H9 (cell line): ENCODE data around the gene ADO. TPM values are rescaled to one million over a fixed set of nuclear protein-coding genes. Genes with fewer than 3 reads are reported as not detected.

ENCODE experiments used
- DNase-seq: peaks from one replicate; pipeline ENCODE4 v3.0.0-alpha.2; 2017
- H2AFZ ChIP-seq: one replicate; pipeline ENCODE4 v1.6.1; 2013; ENCODE audit warnings: mild to moderate bottlenecking, low read length, control low read depth, moderate library complexity
- H2AK5ac ChIP-seq: 2 replicates; pipeline ENCODE4 v1.6.1; 2013; ENCODE audit warnings: low read length, control low read depth, mixed read lengths; ENCODE audit not compliant: insufficient read length
- H2BK120ac ChIP-seq: one replicate; pipeline ENCODE4 v1.6.1; 2013; ENCODE audit warnings: low read depth, mild to moderate bottlenecking, low read length, control low read depth, inconsistent platforms; ENCODE audit not compliant: poor library complexity, severe bottlenecking
- H2BK12ac ChIP-seq: 2 replicates; pipeline ENCODE4 v1.6.1; 2013; ENCODE audit warnings: low read length, control low read depth, mixed read lengths, low read depth; ENCODE audit not compliant: insufficient read length
- H2BK15ac ChIP-seq: 2 replicates; pipeline ENCODE4 v1.6.1; 2013; ENCODE audit warnings: low read depth, low read length, control low read depth
- H2BK20ac ChIP-seq: one replicate; pipeline ENCODE4 v1.6.1; 2013; ENCODE audit warnings: low read depth, mild to moderate bottlenecking, low read length, control low read depth, inconsistent platforms; ENCODE audit not compliant: poor library complexity, severe bottlenecking
- H2BK5ac ChIP-seq: 2 replicates; pipeline ENCODE4 v1.6.1; 2013; ENCODE audit warnings: low read length, control low read depth, mixed read lengths; ENCODE audit not compliant: insufficient read length
- H3K14ac ChIP-seq: 2 replicates; pipeline ENCODE4 v1.6.1; 2013; ENCODE audit warnings: low read length, control low read depth; ENCODE audit not compliant: insufficient read depth
- H3K18ac ChIP-seq: 2 replicates; pipeline ENCODE4 v1.6.1; 2013; ENCODE audit warnings: low read depth, mild to moderate bottlenecking, mixed read lengths, low read length, control low read depth; ENCODE audit not compliant: insufficient read length
- H3K23ac ChIP-seq: 2 replicates; pipeline ENCODE4 v1.6.1; 2013; ENCODE audit warnings: low read length, control low read depth, mixed read lengths, low read depth; ENCODE audit not compliant: insufficient read length
- H3K23me2 ChIP-seq: 2 replicates; pipeline ENCODE4 v1.6.1; 2013; ENCODE audit warnings: low read depth, mild to moderate bottlenecking, mixed read lengths, low read length, control low read depth; ENCODE audit not compliant: insufficient read length, poor library complexity, severe bottlenecking
- H3K27ac ChIP-seq: 2 replicates; pipeline ENCODE4 v1.5.1; 2013; ENCODE audit warnings: low read length, control low read depth, mixed read lengths, low read depth; ENCODE audit not compliant: insufficient read length
- H3K27me3 ChIP-seq: 2 replicates; pipeline ENCODE4 v1.6.1; 2013; ENCODE audit warnings: low read length, control low read depth, inconsistent platforms; ENCODE audit not compliant: insufficient read depth
- H3K4ac ChIP-seq: 2 replicates; pipeline ENCODE4 v1.6.1; 2013; ENCODE audit warnings: low read depth, mild to moderate bottlenecking, control low read depth, inconsistent platforms, low read length, moderate library complexity
- H3K4me1 ChIP-seq: 2 replicates; pipeline ENCODE4 v1.6.1; 2013; ENCODE audit warnings: low read length, control low read depth, inconsistent platforms; ENCODE audit not compliant: insufficient read depth
- H3K4me2 ChIP-seq: 2 replicates; pipeline ENCODE4 v1.6.1; 2013; ENCODE audit warnings: low read length, control low read depth, mixed read lengths; ENCODE audit not compliant: insufficient read length, insufficient read depth
- H3K56ac ChIP-seq: 2 replicates; pipeline ENCODE4 v1.6.1; 2013; ENCODE audit warnings: low read depth, mild to moderate bottlenecking, mixed read lengths, low read length, control low read depth; ENCODE audit not compliant: insufficient read length
- H3K79me1 ChIP-seq: 2 replicates; pipeline ENCODE4 v1.6.1; 2013; ENCODE audit warnings: low read depth, mild to moderate bottlenecking, moderate library complexity, low read length, control low read depth, inconsistent platforms; ENCODE audit not compliant: insufficient read depth, poor library complexity, severe bottlenecking
- H3K79me2 ChIP-seq: 2 replicates; pipeline ENCODE4 v1.6.1; 2013; ENCODE audit warnings: low read length, control low read depth, inconsistent platforms; ENCODE audit not compliant: insufficient read depth
- H3K9ac ChIP-seq: 2 replicates; pipeline ENCODE4 v1.6.1; 2013; ENCODE audit warnings: low read length, control low read depth, mixed read lengths; ENCODE audit not compliant: insufficient read length; ENCODE audit errors: extremely low read depth
- H3K9me3 ChIP-seq: one replicate; pipeline ENCODE4 v1.6.1; 2013; ENCODE audit warnings: low read depth, low read length, inconsistent platforms; ENCODE audit not compliant: control insufficient read depth
- H3T11ph ChIP-seq: one replicate; pipeline ENCODE4 v1.6.1; 2013; ENCODE audit warnings: mild to moderate bottlenecking, low read length, control low read depth, inconsistent platforms
- H4K20me1 ChIP-seq: one replicate; pipeline ENCODE4 v1.6.1; 2013; ENCODE audit not compliant: control insufficient read depth, insufficient read length, insufficient read depth
- H4K5ac ChIP-seq: 2 replicates; pipeline ENCODE4 v1.6.1; 2013; ENCODE audit warnings: low read depth, mild to moderate bottlenecking, mixed read lengths, low read length, control low read depth; ENCODE audit not compliant: insufficient read length
- H4K8ac ChIP-seq: replicated peaks from 2 replicates; pipeline ENCODE4 v1.6.1; 2013; ENCODE audit warnings: low read length, control low read depth, mixed read lengths, low read depth; ENCODE audit not compliant: insufficient read length
- H4K91ac ChIP-seq: 2 replicates; pipeline ENCODE4 v1.6.1; 2013; ENCODE audit warnings: low read depth, mild to moderate bottlenecking, moderate library complexity, mixed read lengths, low read length, control low read depth; ENCODE audit not compliant: insufficient read length
- H3K27ac Mint-ChIP-seq, 3 experiments: 2 replicates in 2 of 3; 3 replicates in 1 of 3; pipeline ENCODE4 v1.8.0; 2020 to 2021; ENCODE audit warnings: mixed read lengths in 3 of 3, mild to moderate bottlenecking in 1 of 3, moderate library complexity in 1 of 3
- H3K27me3 Mint-ChIP-seq: 2 replicates; pipeline ENCODE4 v1.8.0; 2021; ENCODE audit warnings: low read depth, mild to moderate bottlenecking, moderate library complexity, mixed read lengths
- H3K36me3 Mint-ChIP-seq, 3 experiments: 2 replicates in 2 of 3; 3 replicates in 1 of 3; pipeline ENCODE4 v1.8.0; 2020 to 2021; ENCODE audit warnings: low read depth in 3 of 3, mixed read lengths in 3 of 3; ENCODE audit not compliant: insufficient read depth in 1 of 3
- H3K4me1 Mint-ChIP-seq, 2 experiments: 2 replicates each; pipeline ENCODE4 v1.8.0; 2020; ENCODE audit warnings: mixed read lengths in 2 of 2
- H3K4me3 Mint-ChIP-seq, 2 experiments: 2 replicates in 1 of 2; 3 replicates in 1 of 2; pipeline ENCODE4 v1.8.0; 2020 to 2021; ENCODE audit warnings: mild to moderate bottlenecking in 2 of 2, mixed read lengths in 2 of 2, moderate library complexity in 1 of 2
- H3K9me3 Mint-ChIP-seq, 2 experiments: 2 replicates in 1 of 2; 3 replicates in 1 of 2; pipeline ENCODE4 v1.8.0; 2020; ENCODE audit warnings: mild to moderate bottlenecking in 2 of 2, mixed read lengths in 2 of 2, moderate library complexity in 1 of 2
- WGBS: extraction: QIAGEN DNeasy Blood & Tissue Kit; methylation state at CpG from one replicate; pipeline ENCODE4 v1.1.7; 2013; ENCODE audit warnings: missing lambda C conversion rate, low lambda C conversion rate, mixed read lengths; ENCODE audit not compliant: insufficient read length; ENCODE audit errors: extremely low coverage; 5-methylcytosine and 5-hydroxymethylcytosine counted together
- total RNA-seq: library from RNA; stranded (reverse); gene quantifications from 2 replicates; pipeline ENCODE4 v1.2.1, GENCODE V29; 2021
- TF ChIP-seq, protein P1 (sequence below): fragments of 200-600 bp; sonication (generic); conservative IDR thresholded peaks from 3 replicates; pipeline ENCODE4 v1.8.0; 2021; ENCODE audit warnings: antibody characterized with exemption, mild to moderate bottlenecking

ADO gene
- total RNA-seq, 1 experiment from 2014 or later = 31.6 TPM

DNA sequence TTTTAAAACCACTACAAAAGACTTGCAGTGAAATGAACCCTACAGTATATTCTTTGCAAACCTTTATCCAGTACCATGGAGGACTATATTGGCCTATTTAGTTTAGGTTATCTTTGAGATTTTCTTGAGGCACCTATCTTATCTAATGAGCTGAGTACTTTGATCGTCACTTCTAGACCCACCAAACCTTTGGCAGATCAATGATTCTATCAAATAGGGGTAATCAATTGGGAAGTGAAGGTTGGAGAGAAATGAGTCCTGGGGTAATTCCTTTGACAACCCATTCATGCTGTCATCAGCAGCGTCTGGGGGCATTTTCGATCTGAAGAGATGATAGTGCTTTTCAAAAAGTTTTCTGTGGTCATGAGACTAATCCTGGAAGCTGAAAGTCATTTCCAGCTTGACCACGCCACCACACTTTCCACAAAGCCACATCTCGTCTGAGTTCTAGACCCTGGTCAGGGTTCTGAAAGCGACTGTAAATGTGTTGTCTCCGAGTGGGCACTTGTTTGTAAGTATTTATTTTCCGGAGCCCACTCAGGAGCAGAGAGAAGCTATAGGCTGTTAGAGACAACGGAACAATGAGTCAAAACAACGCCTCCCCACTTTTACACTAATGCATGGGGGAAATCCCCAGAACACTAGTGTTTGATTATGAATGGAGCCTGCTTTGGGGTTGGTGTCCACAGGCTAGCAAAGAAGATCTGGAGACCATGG lies 6.8 kb downstream of the ADO start:
- Histone ChIP-seq H2BK5ac (no peak overlapping the region), H3K9ac (no peak overlapping the region), H3K27me3 (peaks cover 18% of the 10 kb centered on the region; the same call in 1 of the 2 replicates), H2BK12ac (no peak overlapping the region), H3K27ac (no peak overlapping the region), H3K9me3 (no peaks in the 10 kb centered on the region), H4K5ac (no peak overlapping the region), H2AFZ (no peak overlapping the region), H4K8ac (no peak overlapping the region), H3K4me2 (no peak overlapping the region), H3K14ac (no peak overlapping the region), H3K56ac (no peak overlapping the region), H3K18ac (no peak overlapping the region), H2BK120ac (no peak overlapping the region), H3K4ac (no peak overlapping the region), H2BK15ac (no peak overlapping the region), H2BK20ac (no peak overlapping the region), H3K79me2 (peaks cover 3% of the 10 kb centered on the region; the same call in 1 of the 2 replicates), H2AK5ac (no peak overlapping the region), H4K91ac (no peak overlapping the region), H3T11ph (no peak overlapping the region), H3K4me1 (no peaks in the 10 kb centered on the region), H3K23me2 (peaks cover 17% of the 10 kb centered on the region), H3K23ac (no peak overlapping the region), H4K20me1 (no peaks in the 10 kb centered on the region), H3K79me1 (no peaks in the 10 kb centered on the region)
- DNase-seq = no peak
- Mint-ChIP-seq H3K4me3 (no peak overlapping the region), H3K27ac (no peak overlapping the region), H3K27me3 (peaks cover 50% of the 10 kb centered on the region), H3K36me3 (peaks cover 2 to 14% (median 10%) of the 10 kb centered on the region in 3 experiments; a peak in 6 of 7 replicates), H3K9me3 (peaks cover 0 to 4% of the 10 kb centered on the region in 2 experiments; a peak in 2 of 5 replicates), H3K4me1 (peaks cover 25 to 31% of the 10 kb centered on the region in 2 experiments)
- TF ChIP-seq, protein P1, sequence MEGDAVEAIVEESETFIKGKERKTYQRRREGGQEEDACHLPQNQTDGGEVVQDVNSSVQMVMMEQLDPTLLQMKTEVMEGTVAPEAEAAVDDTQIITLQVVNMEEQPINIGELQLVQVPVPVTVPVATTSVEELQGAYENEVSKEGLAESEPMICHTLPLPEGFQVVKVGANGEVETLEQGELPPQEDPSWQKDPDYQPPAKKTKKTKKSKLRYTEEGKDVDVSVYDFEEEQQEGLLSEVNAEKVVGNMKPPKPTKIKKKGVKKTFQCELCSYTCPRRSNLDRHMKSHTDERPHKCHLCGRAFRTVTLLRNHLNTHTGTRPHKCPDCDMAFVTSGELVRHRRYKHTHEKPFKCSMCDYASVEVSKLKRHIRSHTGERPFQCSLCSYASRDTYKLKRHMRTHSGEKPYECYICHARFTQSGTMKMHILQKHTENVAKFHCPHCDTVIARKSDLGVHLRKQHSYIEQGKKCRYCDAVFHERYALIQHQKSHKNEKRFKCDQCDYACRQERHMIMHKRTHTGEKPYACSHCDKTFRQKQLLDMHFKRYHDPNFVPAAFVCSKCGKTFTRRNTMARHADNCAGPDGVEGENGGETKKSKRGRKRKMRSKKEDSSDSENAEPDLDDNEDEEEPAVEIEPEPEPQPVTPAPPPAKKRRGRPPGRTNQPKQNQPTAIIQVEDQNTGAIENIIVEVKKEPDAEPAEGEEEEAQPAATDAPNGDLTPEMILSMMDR = no peak
- no CpG with 5 or more reads among the region's 10 CpGs for WGBS
